PC-9 (cell line): ENCODE data around the gene MMD2. TPM values are rescaled to one million over a fixed set of nuclear protein-coding genes. Genes with fewer than 3 reads are reported as not detected.

ENCODE experiments used
- BruUV-seq: library from RNA; stranded (reverse); fragments of 400-500 nt; replicated peaks from 2 replicates; lab custom pipeline; 2021; lab: Mats Ljungman, UMichigan
- CTCF ChIA-PET: fragments of 300-600 bp; sonication (Branson Sonifier 250); formaldehyde crosslinking; loops from one replicate; lab custom pipeline; 2022; ENCODE audit warnings: antibody characterized with exemption; lab: Charles Lee
- POLR2A ChIA-PET: fragments of 300-600 bp; sonication (Branson Sonifier 250); formaldehyde crosslinking; loops from one replicate; lab custom pipeline; 2022; ENCODE audit warnings: antibody characterized with exemption; ENCODE audit not compliant: unreplicated experiment; lab: Charles Lee
- DNase-seq, 2 experiments: peaks; one replicate each; pipeline versions ENCODE4 v3.0.0 to v3.0.0-alpha.2; 2015 to 2022; ENCODE audit warnings: mixed read lengths in 1 of 2
- H2AFZ ChIP-seq: fragments of 200-600 bp; sonication (generic); 2 replicates; pipeline ENCODE4 v1.8.1; 2017; ENCODE audit warnings: antibody characterized with exemption
- H3F3A ChIP-seq: fragments of 200-600 bp; sonication (generic); 2 replicates; pipeline ENCODE4 v1.8.1; 2017; ENCODE audit warnings: antibody characterized with exemption, mild to moderate bottlenecking, low read depth; ENCODE audit not compliant: insufficient read depth
- H3K27ac ChIP-seq: fragments of 200-600 bp; sonication (generic); 2 replicates; pipeline ENCODE4 v1.6.1; 2016; ENCODE audit warnings: mixed run types
- H3K27me3 ChIP-seq: fragments of 200-600 bp; sonication (generic); 2 replicates; pipeline ENCODE4 v1.6.1; 2016; ENCODE audit warnings: low read depth, mixed run types; ENCODE audit not compliant: insufficient read depth
- H3K36me3 ChIP-seq: fragments of 200-600 bp; sonication (generic); 2 replicates; pipeline ENCODE4 v1.6.1; 2016; ENCODE audit warnings: low read depth, mixed run types
- H3K4me1 ChIP-seq: fragments of 200-600 bp; sonication (generic); replicated peaks from 2 replicates; pipeline ENCODE4 v1.6.1; 2016; ENCODE audit warnings: mixed run types; ENCODE audit not compliant: insufficient read depth
- H3K4me2 ChIP-seq: fragments of 200-600 bp; sonication (generic); 2 replicates; pipeline ENCODE4 v1.6.1; 2017; ENCODE audit warnings: mixed run types
- H3K4me3 ChIP-seq: fragments of 200-600 bp; sonication (generic); 2 replicates; pipeline ENCODE4 v1.6.1; 2016; ENCODE audit warnings: mixed run types
- H3K79me2 ChIP-seq: fragments of 200-600 bp; sonication (generic); 2 replicates; pipeline ENCODE4 v1.6.1; 2017; ENCODE audit warnings: low read depth, mixed run types
- H3K9me2 ChIP-seq: fragments of 200-600 bp; sonication (generic); 2 replicates; pipeline ENCODE4 v1.8.1; 2017; ENCODE audit warnings: mild to moderate bottlenecking; ENCODE audit not compliant: insufficient read depth
- H3K9me3 ChIP-seq: fragments of 200-600 bp; sonication (generic); 2 replicates; pipeline ENCODE4 v1.8.1; 2016; ENCODE audit warnings: low read depth; ENCODE audit not compliant: insufficient read depth
- H4K20me1 ChIP-seq: fragments of 200-600 bp; sonication (generic); 2 replicates; pipeline ENCODE4 v1.8.1; 2017; ENCODE audit not compliant: insufficient read depth
- EZH2 ChIP-seq: fragments of 200-600 bp; sonication (generic); IDR thresholded peaks from 2 replicates; pipeline ENCODE4 v1.8.0; 2017; ENCODE audit warnings: antibody characterized with exemption, low read depth
- intact Hi-C: fragments of 100-400 bp; cut with micrococcal nuclease; formaldehyde crosslinking; loops from one replicate; pipeline ENCODE4 v1.10.0; 2022; ENCODE audit not compliant: unreplicated experiment
- total RNA-seq: library from RNA; stranded (reverse); gene quantifications from 2 replicates; pipeline ENCODE4 v1.2.3, GENCODE V29; 2021
- TF ChIP-seq, protein P1 (sequence below): fragments of 200-600 bp; sonication (generic); conservative IDR thresholded peaks from 2 replicates; pipeline ENCODE4 v1.6.1; 2017; ENCODE audit warnings: mixed run types, antibody characterized with exemption, mild to moderate bottlenecking, moderate library complexity

Gene MMD2
- total RNA-seq, 1 experiment from 2014 or later: not detected

DNA sequence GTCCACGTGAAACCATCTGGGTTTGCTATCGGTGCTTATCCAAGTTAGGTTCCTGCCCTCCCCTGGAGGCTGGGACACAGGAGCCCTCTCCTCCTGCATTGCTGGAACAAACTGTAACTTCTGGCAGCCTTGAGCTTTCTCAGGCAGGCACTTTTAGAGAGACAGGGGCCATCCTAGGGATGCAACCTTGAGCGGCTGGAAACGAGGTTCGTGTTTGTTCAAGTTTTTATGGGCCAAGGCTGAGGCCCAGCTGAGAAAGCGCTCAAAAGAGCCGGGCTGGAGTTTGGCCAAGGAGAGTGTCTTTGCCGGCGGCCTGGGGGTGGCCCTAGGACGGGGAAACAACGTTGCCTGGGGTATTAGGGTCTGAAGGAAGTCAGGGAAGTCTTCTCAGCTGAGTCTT lies 5.5 kb upstream of the MMD2 start:
- intact Hi-C loops: no loop called here
- H3K27me3 ChIP-seq: peaks cover 65% of the 10 kb centered on the region
- no peak for DNase-seq
- CTCF ChIA-PET: no interaction called here
- BruUV-seq: no TSS peak
- TF ChIP-seq, protein P1, sequence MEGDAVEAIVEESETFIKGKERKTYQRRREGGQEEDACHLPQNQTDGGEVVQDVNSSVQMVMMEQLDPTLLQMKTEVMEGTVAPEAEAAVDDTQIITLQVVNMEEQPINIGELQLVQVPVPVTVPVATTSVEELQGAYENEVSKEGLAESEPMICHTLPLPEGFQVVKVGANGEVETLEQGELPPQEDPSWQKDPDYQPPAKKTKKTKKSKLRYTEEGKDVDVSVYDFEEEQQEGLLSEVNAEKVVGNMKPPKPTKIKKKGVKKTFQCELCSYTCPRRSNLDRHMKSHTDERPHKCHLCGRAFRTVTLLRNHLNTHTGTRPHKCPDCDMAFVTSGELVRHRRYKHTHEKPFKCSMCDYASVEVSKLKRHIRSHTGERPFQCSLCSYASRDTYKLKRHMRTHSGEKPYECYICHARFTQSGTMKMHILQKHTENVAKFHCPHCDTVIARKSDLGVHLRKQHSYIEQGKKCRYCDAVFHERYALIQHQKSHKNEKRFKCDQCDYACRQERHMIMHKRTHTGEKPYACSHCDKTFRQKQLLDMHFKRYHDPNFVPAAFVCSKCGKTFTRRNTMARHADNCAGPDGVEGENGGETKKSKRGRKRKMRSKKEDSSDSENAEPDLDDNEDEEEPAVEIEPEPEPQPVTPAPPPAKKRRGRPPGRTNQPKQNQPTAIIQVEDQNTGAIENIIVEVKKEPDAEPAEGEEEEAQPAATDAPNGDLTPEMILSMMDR: no peak
- TF ChIP-seq EZH2: no peak
- no peak overlapping the region for H3K4me3 ChIP-seq
- POLR2A ChIA-PET: no interaction called here
- no peaks in the 10 kb centered on the region for H3K4me1 ChIP-seq
- H3K9me3 ChIP-seq: no peaks in the 10 kb centered on the region
- no peaks in the 10 kb centered on the region for H3K36me3 ChIP-seq
- H3K79me2 ChIP-seq: no peaks in the 10 kb centered on the region
- H3K4me2 ChIP-seq: no peak overlapping the region
- H3K9me2 ChIP-seq: no peaks in the 10 kb centered on the region
- H3F3A ChIP-seq: no peaks in the 10 kb centered on the region
- H4K20me1 ChIP-seq: no peaks in the 10 kb centered on the region
- no peak overlapping the region for H2AFZ ChIP-seq
- H3K27ac ChIP-seq: no peak overlapping the region

DNA sequence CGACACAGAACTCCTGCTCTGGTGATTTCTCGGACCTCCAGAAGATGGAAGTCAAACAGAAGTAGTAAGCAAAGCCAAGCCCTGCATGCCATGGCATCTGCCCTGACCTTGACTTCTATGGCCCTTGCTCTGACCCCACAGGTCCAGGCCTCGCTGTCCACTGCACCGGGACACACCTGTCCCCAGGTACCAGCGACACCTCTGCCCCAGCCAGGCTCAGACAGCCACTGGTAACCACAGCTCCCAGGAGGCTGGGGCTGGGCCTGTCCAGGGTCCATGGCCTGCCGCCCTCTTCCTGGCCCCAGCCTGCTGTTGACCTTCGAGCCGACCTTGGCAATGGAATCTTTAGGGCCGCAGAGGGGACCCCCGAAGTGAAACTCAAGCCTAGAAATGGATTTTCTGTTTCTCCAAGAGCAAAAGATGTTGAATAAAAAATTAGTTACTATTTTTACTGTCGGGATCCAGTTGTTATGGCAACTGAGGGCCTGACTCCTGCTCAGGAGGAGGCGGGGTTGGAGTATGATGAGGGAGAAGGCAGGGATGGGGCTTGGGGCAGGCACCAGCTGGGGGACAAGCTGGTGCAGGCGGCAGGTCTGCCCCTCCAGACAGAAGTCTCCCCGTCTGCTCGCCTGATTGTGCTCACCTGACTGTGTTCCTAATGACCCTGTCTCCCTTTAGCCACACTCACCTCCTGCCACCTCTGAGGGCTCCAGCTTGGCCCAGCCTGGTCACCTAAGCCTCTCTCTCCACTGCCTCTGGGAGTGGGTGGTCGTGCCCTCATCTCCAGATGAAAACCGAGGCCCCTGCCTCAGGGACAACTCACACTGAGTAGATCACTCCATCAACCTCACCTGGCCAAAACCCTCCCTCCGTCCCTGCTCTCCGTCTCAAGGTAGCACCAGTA lies 4.1 kb upstream of the MMD2 start:
- Histone ChIP-seq H3K79me2 (no peaks in the 10 kb centered on the region), H4K20me1 (no peaks in the 10 kb centered on the region), H3K27me3 (peaks cover 67% of the 10 kb centered on the region), H3K4me3 (no peak overlapping the region), H3K36me3 (no peaks in the 10 kb centered on the region), H3K27ac (no peak overlapping the region), H3K9me2 (no peaks in the 10 kb centered on the region), H2AFZ (no peak overlapping the region), H3F3A (no peaks in the 10 kb centered on the region), H3K4me2 (no peak overlapping the region), H3K4me1 (no peaks in the 10 kb centered on the region), H3K9me3 (no peaks in the 10 kb centered on the region)
- intact Hi-C loops: no loop called here
- TF ChIP-seq, protein P1: no peak
- no peak for TF ChIP-seq EZH2
- no TSS peak for BruUV-seq
- no peak for DNase-seq
- POLR2A ChIA-PET: no interaction called here
- CTCF ChIA-PET: no interaction called here

DNA sequence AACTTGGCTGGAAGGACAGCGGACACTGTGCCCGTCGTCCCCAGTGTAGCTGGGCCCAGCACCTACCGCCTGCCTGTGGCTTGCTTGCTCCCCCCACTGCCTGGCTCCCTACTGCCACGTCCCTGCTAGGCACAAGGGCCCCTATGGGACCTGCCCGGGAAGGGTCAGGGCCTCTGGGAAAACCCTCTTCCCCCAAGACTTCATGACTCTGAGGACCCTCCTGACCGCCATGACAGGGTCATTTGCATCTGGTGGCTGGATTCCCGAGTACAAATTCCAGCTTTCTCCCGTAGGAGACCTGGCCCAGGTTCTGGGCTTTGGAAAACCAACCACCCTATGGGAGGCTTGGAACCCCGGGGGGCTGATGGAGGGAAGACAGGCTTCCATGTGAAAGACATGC lies 1.4 kb upstream of the MMD2 start:
- H3K36me3 ChIP-seq: no peaks in the 10 kb centered on the region
- H2AFZ ChIP-seq: no peak overlapping the region
- CTCF ChIA-PET: no interaction called here
- BruUV-seq: no TSS peak
- intact Hi-C loops: no loop called here
- H3K9me3 ChIP-seq: no peaks in the 10 kb centered on the region
- no peak for DNase-seq
- no peak overlapping the region for H3K27ac ChIP-seq
- TF ChIP-seq, protein P1: no peak
- TF ChIP-seq EZH2: no peak
- no peaks in the 10 kb centered on the region for H3F3A ChIP-seq
- H3K4me2 ChIP-seq: no peak overlapping the region
- H3K4me3 ChIP-seq: no peak overlapping the region
- H3K27me3 ChIP-seq: peaks cover 72% of the 10 kb centered on the region
- POLR2A ChIA-PET: no interaction called here
- no peaks in the 10 kb centered on the region for H3K79me2 ChIP-seq
- H3K9me2 ChIP-seq: no peaks in the 10 kb centered on the region
- no peaks in the 10 kb centered on the region for H3K4me1 ChIP-seq
- H4K20me1 ChIP-seq: no peaks in the 10 kb centered on the region
